Measurements from ENCODE around the gene MAML2.

- no peak for TF ChIP-seq CTCF (IDR thresholded peaks at IDR 0.05)
- no peak for TF ChIP-seq POLR2AphosphoS5 (IDR thresholded peaks at IDR 0.05)
- TF ChIP-seq EP300 (IDR thresholded peaks at IDR 0.05): no peak
Measured at GRCh38 chr11:96328395-96329010, 14.5 kb downstream of the MAML2 start.

Measured in esophagus muscularis mucosa (tissue), 4 donors.